ENCODE measurements around the gene ATF6.

The ATF6 gene

DNA sequence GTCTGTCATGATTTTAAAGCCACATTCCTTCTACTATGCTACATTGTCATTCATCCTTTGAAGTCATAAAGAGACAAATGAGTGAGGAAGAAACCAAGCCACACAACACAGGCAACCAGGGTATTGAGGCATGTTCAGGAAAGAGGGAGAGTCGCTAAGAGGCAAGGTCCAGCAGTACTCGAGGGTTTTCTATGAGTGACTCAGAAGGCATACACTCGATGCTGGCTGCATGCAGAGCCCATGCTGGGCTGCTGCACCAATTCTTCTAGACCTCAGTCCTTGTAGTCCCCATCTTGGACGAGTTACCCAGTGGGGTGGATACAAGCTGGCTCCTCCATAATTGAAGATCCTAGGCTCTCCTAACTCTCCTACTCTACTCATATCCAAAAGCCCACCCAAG, 199.9 kb downstream of the ATF6 start:
- no peak for DNase-seq (ENCODE audit: low spot score)

DNA sequence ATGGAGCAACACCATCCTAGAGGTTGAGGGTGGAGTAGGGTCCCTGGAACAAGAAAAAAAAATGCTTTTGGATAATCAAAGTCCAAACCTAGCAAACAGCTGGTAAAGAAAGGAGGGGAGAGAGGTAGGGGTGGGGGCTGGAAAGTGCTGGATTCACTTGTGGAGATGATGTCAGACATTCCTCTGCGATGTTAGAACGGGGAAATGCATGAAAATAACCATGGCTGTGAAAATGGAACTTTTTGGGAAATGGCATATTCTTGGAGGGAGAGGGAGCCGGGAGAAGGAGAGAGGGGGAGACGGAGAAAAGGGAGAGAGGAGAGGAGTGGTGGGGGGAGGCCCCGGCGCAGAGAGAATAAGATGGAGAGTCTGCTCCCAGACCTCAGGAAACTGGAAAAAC, 203.9 kb downstream of the ATF6 start:
- no peak for DNase-seq (ENCODE audit: low spot score)

DNA sequence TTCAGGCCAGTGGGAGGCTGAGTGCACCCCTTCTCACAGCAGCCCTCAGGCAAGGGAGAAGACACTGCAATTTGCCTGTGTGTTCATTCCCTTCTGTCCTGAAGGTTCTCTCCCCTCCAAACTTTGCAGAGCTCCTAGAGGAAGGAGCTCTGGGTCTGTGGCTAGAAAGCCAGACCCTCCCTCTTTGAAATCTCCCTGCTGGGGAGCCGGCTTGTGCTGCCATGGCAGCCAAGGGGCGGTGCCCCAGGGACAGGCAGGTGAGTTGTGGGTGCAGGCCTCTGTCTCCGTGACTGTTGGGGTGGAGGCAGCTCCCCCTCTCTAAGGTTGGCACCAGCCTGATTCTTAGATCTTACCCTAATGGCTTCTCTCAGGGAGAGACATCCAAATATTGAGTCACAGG, 204.5 kb downstream of the ATF6 start:
- DNase-seq (ENCODE audit: low spot score): no peak

DNA sequence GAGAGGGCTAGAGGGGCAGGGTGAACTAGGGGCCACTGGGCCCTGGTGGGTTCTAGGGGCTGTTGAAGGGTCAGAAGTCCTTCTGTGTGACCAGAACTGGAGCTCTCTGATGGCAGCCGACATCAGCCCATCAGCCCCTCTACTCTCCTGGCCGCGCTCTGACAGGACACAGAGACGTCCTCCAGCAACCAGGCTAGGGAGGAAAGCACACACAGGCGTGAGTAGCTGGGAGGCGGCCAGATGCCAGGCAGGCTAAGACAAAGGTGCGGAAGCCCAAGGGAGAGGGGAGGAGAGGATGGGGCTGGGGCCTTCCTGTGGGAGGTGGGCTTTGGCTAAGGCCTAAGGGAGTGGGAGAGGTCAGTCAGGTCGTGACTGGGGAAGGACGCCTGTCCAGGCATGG, 206.7 kb downstream of the ATF6 start:
- DNase-seq (ENCODE audit: low spot score): no peak

DNA sequence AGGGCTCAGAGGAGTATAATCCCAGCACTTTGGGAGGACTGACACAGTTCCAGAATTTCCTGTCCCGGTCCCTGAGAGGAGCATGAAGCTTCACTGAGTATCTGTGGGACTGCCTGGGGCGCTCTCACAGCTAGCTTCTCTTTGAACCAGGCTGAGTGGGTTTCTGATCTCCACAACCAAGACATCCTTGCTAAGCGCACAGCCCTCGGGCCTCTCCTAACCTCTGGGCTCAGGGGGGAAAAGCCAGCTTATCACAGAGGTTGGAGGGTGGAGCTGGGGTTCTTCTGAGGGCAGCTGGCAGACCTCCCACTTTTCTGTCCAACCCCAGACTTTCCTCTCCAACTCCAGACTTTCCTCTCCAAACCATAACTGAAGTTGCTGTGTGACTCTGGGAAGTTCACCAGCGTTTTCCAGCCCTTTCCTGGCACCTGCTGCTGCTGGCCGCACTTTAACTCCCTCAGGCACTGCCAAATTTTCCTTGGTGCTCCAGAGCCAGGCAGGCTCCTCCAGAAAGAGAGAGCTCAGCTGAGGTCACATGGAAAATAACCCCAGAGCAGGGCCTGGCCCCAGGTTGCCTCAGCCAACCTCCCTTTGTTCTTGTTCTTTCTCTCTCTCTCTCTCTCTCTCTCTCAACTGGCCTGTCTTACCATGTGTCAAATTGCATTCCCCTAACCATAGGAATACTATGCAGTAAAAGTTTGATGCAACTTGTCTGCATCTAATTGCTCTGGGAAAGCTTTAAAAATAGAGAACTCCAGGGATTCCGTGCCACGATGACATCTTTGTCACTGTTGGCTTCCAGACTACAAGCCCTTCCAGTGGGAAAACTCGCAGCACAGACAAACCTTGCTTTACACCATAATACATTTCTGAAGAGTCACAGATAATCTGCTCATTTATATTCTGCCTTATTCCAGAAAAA, 208.1 kb downstream of the ATF6 start:
- DNase-seq (ENCODE audit: low spot score): no peak

DNA sequence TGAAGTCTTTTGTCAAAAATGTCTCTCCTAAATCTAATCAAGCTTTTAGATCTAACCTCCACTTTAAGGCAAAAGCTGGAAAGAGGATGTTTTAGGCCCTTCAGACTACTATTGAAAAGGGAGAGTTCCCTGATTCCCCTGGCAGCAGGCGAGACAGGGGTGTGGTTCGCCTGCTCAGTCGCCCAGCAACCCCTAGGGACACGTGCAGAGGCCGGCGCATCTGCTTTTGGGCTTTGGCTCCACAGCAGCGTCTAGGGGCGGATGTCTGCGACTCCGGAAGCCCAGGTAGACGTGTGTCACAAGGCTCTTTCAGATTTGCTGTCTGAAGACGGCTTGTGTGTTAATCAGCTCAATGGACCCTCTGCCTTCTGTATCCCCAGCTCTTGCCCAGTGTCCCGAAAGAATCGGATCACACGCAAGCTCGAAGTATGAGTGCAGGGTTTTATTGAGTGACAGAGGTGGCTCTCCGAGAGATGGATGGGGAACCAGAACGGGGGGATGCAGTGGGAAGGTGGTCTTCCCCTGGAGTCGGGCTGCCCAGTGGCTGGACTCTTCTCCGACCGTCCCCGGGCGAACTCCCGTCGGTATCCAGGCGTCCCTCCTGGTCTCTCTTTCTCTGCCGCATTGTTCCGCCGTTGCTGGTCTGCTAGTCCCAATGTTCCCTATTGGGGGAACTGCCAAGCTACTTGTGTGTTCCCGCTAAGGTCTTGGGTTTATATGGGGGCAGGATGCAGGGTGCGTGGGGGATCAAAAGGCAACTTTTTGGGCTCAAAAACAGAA, 212.1 kb downstream of the ATF6 start:
- no peak for DNase-seq (ENCODE audit: low spot score)

DNA sequence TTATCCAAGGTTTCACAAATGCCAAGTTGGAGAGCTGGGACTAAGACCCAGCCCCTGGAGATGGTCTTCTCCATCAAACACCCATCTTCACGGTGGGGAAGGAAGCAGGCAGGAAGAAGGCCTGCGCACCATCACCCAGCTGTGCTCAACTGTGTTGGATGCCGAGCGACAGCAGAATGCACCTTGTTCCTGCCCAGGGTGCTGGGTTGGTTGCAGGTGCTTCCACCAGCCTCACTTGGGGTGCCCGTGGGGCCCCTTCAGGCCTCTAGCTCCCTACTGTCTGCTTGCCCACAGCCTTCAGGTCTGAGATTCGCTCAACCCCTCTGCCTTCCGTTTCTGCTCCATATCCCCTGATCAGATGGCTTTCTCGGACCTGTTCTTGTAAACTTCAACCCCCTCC, 215.0 kb downstream of the ATF6 start:
- no peak for DNase-seq (ENCODE audit: low spot score)

DNA sequence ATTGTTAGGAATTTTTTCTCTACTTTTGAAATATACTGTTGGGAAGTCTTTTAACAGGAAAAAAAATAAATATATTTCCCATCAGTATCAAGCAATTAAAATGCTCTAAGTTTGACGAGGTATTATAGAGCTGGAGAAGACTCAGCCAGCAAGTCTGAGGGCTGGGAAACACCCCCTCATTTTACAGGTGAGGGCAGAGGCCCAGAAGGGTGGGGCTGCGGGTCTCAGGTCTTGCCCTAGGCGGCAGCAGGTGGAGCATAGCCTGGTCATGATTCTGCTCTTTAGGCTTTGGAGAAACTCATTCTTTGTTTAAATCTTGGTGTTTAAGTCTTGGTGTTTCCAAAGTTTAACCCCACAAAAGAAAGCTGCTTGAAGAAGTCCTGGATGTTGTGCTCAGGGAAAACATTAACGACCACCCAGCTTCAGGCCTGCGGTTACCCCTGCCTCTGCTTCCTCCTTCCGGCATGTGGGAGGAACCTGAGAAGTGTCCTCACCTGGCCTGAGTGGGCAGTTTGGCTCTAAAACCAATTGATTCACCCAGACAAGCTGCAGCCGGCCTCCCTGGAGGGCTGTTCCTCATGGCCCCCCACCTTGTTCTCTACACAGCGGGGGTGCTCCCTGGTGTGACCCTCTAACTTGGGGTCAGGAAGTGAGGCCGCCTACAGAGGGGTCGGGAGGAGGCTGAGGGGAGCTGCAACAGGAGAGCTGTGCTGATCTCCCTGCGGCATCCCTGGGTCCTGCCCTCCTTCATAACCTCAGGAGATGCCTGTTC, 215.8 kb downstream of the ATF6 start:
- no peak for DNase-seq (ENCODE audit: low spot score)

DNA sequence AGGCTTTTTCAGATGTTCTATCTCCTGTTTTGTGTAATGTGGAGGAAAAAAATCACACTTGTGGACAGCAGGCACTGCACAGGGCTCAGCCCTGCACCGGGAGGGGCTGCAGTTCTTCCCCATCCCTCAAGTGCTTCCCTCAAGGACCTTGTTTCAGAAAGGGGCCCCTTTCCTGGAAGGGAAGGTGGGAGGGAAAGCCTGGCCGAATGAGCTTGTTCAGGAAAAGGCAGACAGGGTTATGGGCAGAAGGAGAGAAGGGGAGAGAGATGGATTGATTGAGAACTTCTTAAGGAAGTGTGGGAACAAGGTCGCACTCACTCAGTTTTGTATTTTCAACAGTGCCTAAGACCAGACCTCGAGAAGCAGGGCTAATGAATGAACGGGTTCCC, 216.4 kb downstream of the ATF6 start:
- DNase-seq (ENCODE audit: low spot score): no peak

DNA sequence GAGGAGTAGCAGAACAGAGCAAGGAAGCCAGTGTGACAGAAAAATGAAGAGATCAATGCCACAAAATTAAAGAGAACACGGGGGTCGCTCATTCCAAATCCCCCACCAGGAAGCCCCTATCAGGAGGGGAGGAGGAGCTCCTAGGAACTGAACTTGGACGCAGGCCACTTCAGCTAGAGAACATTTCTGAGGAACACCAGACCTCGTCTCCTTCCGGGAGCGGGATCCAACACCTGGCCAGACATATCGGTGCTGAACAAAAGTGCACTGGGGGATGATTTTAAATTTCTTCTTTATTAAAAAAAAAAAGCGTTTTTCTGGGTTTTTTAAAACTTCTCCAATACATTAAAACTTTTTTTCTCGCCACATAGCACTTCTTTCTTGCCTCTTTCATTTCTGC, 216.8 kb downstream of the ATF6 start:
- no peak for DNase-seq (ENCODE audit: low spot score)

DNA sequence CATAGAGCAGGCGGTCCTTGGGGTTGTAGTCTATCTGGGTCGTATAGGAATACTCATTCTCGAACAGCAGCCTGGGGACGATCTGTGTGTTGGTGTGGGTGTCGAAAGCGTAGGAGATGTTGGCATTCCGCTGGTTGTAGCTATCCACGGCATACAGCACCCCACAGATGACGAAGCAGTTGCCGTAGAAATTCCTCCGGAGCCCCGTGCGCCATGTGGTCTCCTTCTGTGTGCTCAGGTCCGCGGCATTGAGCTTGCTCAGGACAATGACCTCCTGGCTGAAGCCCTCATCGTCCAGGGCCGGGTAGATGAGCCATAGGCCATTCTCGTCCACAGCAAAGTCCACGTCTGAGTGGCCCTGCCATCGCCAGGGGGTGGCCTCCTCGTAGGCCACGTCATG, 217.6 kb downstream of the ATF6 start:
- DNase-seq (ENCODE audit: low spot score): no peak

DNA sequence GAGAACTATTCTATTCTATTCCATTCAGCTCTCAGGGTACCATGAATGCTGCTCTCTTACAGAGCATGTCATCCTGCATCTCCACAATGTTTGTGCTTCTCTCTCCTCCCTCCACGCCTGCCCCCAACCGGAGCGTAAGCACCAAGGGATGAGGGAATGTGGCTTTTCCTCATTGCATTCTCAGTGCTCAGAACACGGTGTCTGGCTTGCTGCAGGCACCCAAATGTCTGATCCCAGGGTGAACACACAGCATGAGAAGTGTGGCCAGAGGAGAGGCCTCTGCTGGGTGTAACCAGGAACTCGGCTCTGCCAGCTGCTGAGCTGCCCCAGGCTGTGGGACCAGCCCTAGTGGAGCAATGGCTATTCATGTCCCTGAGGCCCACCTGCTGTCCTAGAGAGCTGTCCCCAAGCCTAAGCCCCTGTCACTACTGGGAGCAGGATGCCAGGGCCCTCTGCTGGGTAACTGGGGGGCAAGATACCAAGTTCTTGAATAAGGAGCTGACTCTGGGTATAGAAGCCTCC, 219.2 kb downstream of the ATF6 start:
- no peak for DNase-seq (ENCODE audit: low spot score)

DNA sequence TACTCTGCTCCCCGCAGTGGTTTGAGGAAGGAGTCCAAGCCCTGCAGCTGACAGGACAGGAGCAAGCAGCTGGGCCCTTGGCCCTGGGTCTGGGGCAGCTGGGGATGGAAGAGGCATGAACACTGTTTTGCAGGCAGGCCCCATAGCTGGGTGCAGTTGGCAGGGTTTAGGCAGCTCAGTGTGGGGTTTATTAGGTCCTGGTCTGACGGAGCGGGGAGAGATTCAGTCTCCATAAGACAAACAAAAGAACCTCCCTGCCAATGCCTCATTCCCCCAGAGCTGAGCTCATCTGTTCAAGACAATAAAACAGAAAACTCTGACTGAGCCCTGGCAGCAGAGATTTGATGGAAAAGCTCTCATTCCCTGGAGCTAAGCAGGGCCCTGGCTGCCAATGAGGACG, 220.2 kb downstream of the ATF6 start:
- no peak for DNase-seq (ENCODE audit: low spot score)

DNA sequence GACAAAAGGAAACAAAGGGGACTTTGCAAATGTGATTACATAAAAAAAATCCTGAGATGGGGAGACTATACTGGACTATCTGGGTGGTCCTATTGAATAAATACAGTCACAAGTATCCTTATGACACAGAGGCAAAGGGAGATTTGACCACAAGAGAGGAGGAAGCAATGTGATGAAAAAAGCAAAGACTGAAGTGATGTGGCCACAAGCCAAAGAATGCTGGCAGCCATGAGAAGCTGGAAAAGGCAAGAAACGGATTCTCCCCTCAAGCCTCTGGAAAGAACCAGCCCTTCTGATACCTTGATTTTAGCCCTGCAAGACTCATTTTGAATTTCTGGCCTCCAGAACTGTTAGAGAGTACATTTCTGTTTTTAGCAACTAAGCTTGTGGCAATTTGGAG, 221.2 kb downstream of the ATF6 start:
- DNase-seq (ENCODE audit: low spot score): no peak

DNA sequence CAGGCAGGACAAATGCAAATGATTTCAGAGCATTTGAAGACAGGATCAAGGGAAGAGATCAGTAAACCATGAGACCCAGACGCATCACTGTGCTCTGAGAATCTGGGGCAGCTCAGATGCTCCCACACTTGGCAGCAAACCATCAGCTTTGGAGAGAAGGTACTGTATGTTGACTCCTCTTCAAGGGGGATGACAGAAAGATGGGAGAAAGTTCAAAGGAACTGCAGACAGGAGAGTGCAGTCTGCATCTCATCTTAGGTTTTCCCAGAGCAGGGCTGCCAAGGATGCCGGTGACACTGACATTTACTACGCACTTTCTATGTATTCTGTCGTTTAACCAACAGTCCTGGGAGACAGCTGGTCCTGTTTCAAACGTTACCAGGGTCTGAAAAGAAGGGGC, 221.8 kb downstream of the ATF6 start:
- DNase-seq (ENCODE audit: low spot score): no peak

DNA sequence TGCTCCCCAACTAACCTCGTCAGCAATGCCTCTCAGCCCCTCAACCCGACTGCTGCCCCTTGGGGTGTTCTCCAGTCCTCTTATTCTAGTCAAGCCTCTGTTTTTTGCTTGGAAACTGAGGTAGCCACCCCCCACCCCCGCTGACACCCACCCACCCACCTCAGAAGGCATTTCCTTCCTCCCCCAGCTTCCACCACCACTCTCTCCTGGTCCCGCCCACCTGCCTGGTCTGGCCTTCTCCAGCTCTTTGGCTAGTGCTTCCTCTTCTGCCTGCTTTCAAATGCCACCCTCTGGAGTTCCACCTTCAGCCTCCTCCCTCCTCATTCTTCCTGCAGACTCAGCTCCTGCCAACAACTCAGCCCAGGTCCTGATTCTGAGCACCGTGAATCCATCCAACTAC, 222.3 kb downstream of the ATF6 start:
- no peak for DNase-seq (ENCODE audit: low spot score)

DNA sequence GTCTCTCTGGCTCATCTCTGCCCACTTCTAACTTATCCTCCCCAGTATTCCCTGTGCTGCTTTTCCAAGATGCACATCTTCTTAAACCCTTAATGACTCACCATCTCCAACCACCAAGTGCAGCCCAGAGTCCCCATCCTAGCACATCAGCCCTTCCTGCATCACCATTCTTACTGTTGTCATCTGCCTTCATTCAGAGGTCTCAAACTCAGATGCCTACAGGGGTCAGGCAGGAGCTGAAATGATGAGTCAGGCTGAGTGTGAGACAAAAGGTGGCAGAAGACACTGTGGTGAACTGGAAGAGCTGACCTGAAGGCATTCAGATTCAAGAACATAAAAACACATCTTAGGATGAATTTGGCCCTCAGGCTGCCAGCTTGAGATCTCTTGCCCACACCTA, 223.0 kb downstream of the ATF6 start:
- peak; percentile 5 for DNase-seq (ENCODE audit: low spot score)

DNA sequence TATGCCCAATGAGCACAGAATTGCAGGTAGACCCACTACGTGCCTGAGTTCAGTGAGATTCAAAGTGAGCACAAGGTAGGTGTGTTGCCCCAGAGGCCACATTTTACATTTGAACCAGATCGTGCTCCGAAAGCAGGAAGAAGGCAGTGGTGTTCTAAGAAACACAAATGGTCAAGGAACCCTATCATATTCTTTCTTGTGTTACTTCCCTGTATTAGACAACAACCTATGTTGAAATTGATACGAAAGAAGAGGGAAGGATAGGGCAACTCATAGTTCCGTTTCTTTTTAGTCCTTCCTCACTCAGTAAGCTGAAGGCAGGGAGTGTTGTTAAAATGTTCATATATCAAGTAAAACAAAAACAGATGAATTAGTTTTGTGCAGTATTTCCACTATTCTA, 223.7 kb downstream of the ATF6 start:
- no peak for DNase-seq (ENCODE audit: low spot score)

DNA sequence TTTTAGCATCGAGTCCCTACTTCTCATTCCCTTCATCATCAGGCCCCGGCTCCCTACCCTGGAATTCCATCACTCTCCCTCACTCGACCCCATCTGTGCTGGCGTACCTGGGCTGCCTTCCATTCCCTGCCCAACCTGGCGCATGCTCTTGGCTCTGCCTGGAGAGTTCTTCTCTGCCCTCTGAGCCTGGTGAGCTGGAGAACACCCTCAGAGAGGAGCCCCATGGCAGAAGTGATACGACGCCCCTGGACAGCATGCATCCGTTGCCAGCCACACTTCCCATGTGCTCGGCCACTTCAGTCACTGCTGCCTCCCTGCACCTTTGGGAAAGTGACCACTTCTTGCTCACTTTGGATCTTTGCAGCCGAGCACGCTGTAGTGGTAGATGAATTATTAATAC, 227.5 kb downstream of the ATF6 start:
- DNase-seq (ENCODE audit: low spot score): no peak

DNA sequence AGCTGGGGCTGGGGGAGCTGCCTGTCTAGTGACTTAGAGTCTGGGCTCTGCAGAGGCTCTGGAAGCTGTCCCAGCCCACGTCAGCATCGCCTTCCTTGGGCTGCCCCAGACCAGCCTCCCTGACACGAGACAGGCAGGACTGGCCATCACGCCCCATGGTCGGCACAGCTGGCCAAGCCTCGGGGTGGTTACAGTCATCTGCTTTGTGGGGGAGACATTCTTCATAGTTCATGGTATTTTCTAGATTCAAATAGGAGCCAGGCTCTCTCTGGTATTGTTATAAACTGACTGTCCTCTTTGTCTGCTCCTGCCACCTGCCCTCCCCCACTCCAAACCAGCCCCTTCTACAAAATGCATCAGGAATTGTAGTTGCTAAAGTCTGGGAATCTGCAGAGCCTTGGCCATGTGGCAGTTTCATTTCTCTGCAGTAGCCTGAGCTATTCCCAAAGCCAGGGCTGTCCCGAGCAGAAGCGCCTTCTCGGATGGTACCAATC, 228.1 kb downstream of the ATF6 start:
- no peak for DNase-seq (ENCODE audit: low spot score)

DNA sequence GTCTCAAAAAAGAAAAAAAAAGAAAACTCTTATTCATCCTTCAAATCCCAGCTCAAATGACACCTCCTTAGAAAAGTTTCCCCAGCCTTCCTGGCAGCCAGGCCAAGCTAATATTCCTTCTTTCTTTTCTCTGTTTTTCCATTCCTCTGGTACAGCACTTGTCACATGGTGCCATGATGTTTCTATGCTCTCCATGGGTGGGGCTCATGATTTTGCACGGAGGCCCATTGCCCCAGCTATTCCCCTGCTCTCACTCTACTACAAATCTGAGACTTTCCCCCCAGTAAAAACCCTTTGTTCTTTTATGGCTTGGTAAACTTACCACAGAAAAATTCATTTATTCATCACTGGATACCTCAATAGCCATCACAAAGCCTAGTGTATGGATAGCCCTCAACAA, 231.0 kb downstream of the ATF6 start:
- no peak for DNase-seq (ENCODE audit: low spot score)

DNA sequence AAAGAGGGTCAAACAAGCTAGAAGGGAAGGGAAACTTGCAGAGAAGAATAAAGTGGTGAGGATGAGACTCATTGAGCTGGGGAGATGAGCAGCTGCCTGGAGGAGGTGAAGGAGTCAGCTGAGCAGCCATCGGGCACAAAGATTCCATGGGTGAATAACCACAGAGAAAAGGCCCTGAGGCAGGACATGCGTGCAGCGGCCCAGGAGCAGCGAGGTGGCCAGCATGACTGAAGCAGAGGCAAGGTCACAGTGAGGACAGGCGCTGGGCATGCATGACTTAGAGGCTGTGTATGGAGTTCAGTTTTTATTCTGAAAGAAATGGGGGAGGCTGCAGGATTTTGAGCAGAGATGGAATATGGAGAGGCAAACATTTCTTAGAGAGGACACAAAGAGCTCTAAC, 232.7 kb downstream of the ATF6 start:
- no peak for DNase-seq (ENCODE audit: low spot score)

All from RKO (cell line).